HG03139 (cell line): ENCODE results near the gene CCZ1B.
"Not testable (repeated sequence)": the region's sequence is repeated elsewhere in the genome, so short reads cannot be mapped to it uniquely, and the experiment has no call there.

Experiments
- ATAC-seq: cut with Tn5 transposase; IDR thresholded peaks from one replicate; pipeline ENCODE4 v1.9.1; 2021; ENCODE audit not compliant: unreplicated experiment

Gene CCZ1B

GRCh38 chr7:6826151-6826550 is at the start of gene CCZ1B:
Gene CCZ1B, minus strand, starts transcription at chr7:6826275. Its CDS starts 78 bp downstream, at chr7:6826197.
- peak; percentile 99 for ATAC-seq

DNA sequence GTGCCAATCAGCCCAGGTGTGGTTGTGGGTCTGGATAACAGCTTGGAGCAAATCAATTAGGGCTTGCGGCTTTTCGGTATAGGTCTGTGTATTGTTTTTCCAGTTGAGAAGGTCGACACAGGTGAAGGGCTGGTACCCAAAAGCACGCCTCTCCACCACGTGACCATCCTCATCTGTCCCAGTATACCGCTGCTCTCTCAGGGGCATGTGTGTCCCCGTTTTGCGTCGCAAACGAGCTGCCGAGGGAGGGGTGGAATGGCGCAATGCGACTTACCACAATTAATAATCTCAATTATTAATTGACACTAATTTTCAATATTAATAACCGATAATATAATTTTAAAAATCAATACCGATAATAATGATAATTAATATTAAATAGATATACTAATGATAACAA is 48.9 kb upstream of the CCZ1B start:
- ATAC-seq, result not testable (repeated sequence)

- ATAC-seq, result not testable (repeated sequence)
Observed at GRCh38 chr7:6872246-6872945, 46.3 kb upstream of the CCZ1B start.

- ATAC-seq, result not testable (repeated sequence)
Observed at GRCh38 chr7:6871421-6872144, 45.5 kb upstream of the CCZ1B start.

DNA sequence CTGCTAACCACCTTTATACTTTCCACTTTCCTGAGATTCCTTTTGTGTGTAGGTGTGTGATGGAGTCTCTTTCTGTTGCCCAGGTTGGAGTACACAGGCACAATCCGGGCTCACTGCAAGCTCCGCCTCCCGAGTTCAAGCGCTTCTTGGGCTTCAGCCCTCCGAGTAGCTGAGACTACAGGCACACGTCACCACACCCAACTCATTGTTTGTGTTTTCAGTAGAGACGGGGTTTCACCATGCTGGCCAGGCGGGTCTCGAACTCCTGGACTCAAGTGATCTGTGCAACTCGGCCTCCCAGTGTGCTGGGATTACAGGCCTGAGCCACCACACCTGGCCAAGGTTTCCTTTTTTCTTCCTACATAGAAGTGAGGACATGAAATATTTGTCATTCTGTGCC is 38.7 kb upstream of the CCZ1B start:
- ATAC-seq, result not testable (repeated sequence)

DNA sequence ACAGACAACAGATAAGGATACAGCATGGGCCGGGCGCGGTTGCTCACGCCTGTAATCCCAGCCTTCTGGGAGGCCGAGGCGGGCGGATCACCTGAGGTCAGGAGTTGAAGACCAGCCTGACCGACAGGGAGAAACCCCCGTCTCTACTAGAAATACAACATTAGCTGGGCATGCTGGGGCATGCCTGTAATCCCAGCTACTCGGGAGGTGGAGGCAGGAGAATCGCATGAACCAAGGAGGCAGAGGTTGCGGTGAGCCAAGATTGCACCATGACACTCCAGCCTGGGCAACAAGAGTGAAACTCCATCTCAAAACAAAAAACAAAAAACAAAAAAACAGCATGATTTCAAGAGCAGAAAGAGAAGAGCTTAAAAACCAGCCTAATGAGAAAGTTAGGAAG is 38.1 kb upstream of the CCZ1B start:
- not testable (repeated sequence) for ATAC-seq

GRCh38 chr7:6862876-6863275 is 36.8 kb upstream of the CCZ1B start:
- ATAC-seq, result not testable (repeated sequence)

- not testable (repeated sequence) for ATAC-seq
Observed at GRCh38 chr7:6857721-6858314, 31.7 kb upstream of the CCZ1B start.

GRCh38 chr7:6855563-6856131 is 29.6 kb upstream of the CCZ1B start:
- not testable (repeated sequence) for ATAC-seq

- ATAC-seq, result not testable (repeated sequence)
Observed at GRCh38 chr7:6854747-6855562, 28.9 kb upstream of the CCZ1B start.

DNA sequence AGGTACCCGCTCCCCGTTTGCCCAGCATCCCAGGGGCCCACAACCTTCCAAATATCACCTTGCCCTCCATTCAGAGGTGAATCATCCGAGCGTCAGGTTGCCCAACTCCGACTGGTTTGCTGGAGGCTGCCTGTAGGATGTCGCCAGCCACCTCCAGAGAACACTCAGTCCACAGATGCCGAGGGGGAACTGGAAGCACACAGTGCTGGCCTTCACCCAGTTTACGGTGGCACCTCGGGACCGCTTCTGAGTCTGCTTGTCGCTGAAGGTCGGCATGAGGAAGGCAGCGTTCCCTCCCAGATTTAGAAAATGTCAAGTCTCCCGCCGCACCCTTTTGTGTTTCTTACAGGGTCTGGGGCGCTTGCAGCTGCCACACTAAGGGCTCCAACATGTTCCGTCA is 27.6 kb upstream of the CCZ1B start:
- not testable (repeated sequence) for ATAC-seq

- ATAC-seq, result not testable (repeated sequence)
Observed at GRCh38 chr7:6849127-6849526, 23.1 kb upstream of the CCZ1B start.

- ATAC-seq, result not testable (repeated sequence)
Observed at GRCh38 chr7:6847751-6848150, 21.7 kb upstream of the CCZ1B start.

GRCh38 chr7:6845971-6846449 is 19.9 kb upstream of the CCZ1B start:
- ATAC-seq, result not testable (repeated sequence)

GRCh38 chr7:6843654-6844053 is 17.6 kb upstream of the CCZ1B start:
- ATAC-seq, result not testable (repeated sequence)

DNA sequence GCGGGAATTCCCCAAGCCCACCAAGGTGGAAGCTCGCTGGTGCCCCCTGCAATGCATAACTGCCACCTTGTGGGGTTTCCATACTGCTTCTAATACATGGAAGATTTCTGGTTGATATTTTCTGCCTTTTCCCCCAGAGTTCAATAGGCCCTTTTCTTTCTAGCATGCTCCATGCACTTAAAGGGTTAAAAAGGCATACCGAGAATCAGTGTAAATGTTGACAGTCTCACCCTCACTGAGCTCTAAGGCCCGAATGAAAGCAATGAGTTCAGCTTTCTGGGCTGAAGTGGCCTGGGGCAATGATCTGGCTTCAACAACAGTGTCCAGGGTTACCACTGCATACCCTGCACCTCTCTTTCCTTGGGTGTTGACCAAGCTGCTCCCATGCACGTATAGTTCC is 17.0 kb upstream of the CCZ1B start:
- not testable (repeated sequence) for ATAC-seq

- ATAC-seq, result not testable (repeated sequence)
Observed at GRCh38 chr7:6842278-6842921, 16.3 kb upstream of the CCZ1B start.

GRCh38 chr7:6837081-6837480 is 11.0 kb upstream of the CCZ1B start:
- ATAC-seq, result not testable (repeated sequence)

- not testable (repeated sequence) for ATAC-seq
Observed at GRCh38 chr7:6835521-6835920, 9.4 kb upstream of the CCZ1B start.

DNA sequence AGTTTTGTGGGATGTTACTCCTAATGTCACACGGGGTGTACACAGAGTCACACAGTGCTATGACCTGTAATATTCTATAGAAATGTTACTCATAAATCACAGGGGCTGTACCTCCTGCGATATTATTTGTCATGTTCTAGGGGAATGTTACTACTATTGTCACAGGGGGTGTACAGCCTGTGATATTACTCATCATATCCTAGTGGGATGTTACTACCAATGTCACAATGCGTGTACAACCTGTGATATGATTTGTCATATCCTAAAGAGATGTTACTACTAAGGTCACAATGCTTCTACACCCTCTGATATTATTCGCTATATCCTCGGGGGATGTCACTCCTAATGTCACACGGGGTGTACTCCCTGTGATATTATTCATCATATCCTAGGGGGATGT is 7.6 kb upstream of the CCZ1B start:
- ATAC-seq, result no peak
